SK-N-DZ (cell line): ENCODE data around the gene SCAANT1.

ENCODE experiments used
- DNase-seq: peaks from one replicate; pipeline ENCODE4 v3.0.0-alpha.2; 2015; ENCODE audit warnings: low spot score

SCAANT1 gene

DNA sequence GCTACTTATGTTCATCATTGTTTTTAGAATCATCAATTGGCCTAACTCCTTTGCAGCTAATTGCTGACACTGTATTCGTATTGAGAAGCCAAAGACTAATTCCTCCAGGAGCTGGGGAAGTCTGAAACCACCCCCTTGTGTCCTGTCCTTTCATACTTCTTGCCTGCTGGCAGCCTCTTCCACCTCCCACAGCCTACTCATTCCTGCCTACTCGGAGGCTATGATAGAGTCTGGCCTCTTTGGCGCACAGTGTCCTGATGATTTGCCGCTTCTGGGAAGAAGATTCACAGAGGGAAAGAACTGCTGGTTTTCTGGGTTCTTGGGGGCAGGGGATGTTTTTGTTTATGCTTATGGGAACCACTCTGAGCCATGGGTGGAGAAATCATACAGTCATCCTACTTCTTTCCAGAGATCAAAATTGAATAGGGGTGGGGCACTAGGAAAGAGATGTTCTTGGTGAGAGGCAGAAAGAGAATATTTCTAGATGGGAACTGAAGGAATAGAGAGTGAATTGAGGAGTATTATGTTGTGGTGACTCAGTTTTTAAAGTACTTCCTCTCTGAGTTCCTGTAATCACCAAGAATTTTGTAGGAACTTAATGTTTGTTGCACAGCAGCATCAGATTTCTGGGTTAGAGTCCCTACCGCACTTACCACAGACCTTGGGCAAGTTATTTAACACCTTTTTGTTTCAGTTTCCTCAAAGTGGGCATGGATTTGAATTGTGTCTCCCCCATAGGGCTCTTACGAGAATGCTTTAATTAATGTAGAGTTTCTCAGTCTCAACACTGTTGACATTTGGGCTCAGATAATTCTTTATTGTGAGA is 22.1 kb upstream of the SCAANT1 start:
- DNase-seq: no peak

DNA sequence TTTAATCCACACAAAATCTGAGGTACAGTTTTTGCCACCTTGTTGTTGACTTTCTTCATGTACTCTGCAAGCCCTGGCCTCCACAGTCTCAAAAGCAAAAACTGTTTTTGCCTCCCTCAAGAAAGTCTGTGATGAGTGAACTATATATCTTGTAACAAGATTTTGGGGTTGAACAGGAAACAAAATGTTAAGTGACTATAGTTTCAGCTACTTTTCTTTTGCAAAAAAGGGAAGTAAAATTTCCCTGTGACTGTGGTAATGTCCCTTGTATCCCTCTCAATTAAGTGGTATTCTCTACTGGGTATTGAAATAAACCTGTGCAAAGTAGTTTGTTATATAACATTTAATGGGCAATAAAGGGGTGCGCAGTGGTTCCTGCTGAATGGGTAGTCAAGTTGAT is 21.3 kb upstream of the SCAANT1 start:
- no peak for DNase-seq

DNA sequence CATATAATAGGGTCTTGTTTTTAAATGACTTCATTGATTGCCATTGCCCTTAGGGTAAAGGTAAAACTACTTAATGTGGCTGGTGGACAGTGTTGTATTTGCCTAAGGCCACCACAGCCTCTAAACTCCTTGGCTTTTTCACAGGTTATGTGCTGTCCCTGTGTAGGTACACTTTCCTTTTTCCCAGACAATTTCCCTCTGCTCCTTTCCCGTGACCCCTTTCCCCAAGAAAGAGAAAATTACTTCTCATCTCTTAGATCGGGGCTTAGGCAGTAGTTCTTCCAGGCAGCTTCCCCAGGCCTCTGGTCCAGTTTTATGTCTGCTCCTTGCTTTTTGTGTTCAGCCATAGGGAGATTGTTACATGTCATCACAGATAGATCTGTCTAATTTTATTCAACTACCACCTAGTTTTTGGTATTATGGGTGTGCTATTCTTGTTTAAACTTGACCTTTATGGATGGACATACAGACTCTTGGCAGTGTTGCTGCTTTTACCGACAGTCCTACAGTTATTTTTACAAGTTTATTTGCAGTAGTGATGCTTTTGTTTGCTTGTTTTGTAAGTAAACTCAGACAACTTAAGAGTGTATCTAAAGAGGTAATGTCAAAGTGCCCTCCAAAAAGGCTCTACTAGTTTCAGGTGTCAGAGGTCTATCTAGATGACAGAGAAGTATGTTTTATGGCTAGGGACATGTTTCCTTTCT is 20.5 kb upstream of the SCAANT1 start:
- no peak for DNase-seq

DNA sequence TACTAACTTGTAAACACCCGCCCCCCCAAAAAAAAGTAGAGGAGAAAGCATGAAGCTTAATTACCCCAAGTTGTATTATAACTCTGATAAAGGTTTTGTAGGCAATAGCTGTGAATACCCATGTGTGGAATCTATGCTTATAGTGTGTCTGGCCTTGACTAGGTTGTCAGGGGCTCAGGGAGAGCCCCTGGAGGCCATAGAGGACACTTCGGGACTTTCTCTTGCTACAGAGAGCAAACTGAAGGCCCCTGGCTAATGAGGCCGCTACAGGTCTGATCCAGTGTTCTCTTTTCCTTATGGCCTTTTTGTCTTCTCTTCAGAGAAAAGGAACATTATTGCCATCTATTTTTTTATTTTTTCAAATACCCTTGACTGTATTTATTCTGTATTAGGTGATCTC is 19.1 kb upstream of the SCAANT1 start:
- no peak for DNase-seq

DNA sequence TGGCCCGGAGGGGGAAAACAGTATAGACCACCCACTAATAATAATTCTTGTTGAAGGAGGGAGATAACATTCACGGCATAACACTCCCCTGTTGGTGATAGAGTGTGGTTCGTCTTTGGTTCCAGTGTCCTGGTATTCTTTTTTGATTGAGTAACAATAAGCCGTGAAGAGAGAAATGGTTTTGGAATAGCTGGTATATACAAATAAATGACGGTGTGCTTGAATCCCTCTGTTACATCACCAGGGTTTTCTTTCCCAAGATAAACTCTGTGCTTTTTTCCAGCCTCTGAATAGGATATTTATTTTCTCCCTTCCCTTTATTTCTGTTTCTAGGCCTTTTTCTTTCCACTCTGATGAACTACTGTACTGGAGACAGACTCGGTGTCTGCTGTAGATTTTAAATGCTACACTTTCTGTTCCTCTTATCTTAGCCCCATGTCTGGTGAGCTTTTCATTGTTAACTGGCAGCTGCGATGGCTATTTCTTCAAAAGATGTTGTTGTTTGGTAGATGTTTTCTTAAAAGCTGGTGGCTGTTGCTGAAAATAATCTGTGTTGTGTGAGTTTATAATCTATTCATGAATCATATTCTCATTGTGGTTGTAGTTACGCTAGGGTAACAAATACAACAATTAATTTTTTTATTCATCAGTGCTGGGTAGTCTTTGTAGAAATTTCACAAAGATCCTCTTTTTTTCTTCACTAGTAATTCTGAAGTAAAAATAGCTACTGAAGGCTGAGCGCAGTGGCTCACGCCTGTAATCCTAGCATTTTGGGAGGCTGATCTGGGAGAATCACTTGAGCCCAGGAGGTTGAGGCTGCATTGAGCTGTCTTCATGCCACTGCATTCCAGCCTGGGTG is 15.5 kb upstream of the SCAANT1 start:
- no peak for DNase-seq

DNA sequence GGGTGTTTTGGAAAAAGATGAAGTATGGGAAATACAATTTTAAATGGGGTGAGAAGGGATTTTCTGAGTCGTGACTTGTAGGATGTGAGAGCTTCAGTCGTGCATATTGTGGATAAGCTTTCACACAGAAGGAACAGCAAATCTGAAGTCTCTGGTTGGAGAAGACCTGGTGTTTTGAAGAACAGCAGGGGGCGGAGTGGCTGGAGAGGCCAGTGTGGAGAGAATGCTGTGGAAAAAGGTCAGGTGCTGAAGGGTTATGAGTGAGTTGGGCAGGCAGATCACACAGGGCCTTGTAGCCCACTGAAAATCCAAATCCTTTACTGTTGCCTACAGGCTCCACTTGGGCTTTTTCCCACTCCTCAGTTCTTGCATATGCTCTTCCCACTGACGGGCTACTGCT is 14.1 kb upstream of the SCAANT1 start:
- DNase-seq: no peak

DNA sequence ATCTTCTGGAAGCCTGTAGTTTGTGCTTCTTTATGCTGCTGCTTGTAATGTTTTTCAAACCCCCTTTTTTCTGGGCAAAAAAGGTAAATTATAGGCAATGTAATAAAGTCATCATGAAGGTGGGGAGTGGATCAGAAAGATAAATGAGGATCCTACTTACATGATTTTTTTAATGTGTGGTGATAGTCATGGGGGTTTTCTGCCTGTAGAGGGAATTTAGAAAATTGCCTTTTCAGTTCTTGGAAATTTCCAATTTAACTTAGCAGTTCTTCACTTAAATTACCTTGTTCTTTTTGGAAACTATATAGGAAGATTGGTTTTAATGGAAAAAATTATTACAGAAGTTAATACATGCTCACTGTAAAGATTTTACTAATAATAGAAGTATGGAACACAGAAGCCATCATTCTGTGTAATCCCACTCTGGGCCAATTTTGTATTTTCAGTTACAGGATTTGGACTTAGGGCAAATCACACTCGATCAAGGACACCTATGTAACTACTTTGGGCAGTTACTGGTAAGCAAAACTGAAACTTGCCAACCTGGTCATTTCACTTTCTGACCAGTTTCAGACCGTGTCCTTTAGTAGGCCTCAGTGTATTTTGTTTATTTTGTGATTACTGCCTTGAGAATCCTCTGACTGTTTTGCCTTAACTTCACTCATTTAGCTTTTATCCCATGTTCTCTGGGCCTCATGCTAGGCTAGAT is 10.5 kb upstream of the SCAANT1 start:
- no peak for DNase-seq

DNA sequence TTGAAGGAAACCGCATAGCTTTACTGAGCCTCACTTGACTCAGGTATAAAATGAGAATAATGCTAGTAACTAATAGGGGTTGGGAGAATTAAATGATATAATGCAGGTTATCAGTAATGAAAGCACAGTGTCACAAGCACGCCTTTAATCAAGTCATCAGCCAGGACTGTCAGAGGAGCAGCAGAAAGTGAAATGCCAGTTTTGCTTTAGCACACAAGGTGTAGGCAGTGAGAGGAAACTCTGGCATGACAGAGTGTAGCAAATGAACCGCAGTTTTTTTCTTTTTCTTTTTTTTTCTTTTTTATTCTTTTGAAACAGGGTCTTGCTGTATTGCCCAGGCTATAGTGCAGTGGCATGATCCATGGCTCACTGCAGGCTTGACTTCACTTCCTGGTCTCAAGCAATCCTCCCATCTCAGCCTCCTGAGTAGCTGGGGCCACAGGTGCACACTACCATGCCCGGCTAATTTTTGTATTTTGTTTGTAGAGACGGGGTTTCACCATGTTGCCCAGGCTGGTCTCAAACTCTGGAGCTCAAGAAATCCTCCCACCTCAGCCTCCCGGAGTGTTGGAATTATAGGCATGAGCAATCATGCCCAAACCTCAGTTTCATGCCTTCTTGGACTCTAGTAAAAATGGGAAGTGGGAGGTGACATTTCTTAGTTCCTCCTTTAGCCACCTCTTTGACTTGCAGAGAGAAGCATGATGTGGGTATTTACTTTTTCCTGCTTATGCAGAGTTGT is 9.7 kb upstream of the SCAANT1 start:
- no peak for DNase-seq

DNA sequence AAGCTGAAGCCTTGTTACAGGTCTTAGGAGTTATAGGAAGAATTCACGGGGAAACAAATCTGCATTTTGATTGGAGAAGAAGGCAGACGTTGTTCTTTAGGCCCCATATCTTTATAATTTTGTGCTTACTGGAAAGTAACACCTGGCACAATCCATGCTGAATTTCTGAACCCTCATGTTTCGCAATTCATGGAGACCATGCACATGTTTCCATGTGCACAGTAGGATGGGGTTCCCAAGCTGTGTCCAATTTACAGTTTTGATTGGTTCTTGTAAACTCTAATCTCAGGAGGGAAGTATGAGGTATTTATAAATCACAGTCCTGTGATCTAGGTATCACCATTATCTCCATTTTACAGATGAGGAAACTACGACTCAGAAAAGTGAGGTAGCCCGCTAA is 7.8 kb upstream of the SCAANT1 start:
- no peak for DNase-seq

DNA sequence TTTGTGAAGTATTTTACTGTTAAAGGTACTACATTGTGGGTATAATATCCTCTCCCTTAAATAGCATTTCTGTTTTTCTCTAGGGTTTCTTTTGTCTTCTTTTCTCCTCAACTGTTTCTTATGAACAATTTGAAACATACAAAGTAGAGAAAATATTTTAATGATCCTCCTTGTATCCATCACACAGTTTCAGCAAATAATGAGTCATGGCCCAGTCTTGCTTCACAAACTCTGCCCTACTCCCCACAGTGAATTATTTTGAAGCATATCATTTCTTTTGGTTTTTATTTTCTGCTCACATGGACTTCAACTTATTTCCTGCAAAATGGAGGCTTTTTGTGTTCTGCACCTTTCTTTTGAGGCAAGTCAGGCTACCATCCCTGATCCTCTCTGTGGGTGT is 6.1 kb upstream of the SCAANT1 start:
- no peak for DNase-seq

DNA sequence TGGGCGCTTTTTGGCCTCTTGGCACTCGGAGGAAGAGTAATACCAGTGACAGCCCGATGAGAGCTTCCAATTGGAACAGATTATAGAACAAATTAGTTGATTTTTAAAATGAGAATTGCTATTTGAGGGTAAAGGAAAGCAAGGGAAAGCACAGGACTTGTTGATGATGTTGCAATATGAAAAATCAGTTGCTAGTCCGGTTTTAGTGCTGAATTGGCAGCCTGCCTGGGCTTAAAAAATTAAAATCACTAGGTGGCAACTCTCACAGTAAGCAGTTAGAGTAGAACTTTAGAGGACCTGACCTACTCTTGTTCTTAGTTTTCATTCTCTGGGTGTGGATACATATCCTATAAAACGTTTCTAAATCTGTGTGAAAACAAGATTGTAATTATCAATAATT is 2.1 kb upstream of the SCAANT1 start:
- no peak for DNase-seq

DNA sequence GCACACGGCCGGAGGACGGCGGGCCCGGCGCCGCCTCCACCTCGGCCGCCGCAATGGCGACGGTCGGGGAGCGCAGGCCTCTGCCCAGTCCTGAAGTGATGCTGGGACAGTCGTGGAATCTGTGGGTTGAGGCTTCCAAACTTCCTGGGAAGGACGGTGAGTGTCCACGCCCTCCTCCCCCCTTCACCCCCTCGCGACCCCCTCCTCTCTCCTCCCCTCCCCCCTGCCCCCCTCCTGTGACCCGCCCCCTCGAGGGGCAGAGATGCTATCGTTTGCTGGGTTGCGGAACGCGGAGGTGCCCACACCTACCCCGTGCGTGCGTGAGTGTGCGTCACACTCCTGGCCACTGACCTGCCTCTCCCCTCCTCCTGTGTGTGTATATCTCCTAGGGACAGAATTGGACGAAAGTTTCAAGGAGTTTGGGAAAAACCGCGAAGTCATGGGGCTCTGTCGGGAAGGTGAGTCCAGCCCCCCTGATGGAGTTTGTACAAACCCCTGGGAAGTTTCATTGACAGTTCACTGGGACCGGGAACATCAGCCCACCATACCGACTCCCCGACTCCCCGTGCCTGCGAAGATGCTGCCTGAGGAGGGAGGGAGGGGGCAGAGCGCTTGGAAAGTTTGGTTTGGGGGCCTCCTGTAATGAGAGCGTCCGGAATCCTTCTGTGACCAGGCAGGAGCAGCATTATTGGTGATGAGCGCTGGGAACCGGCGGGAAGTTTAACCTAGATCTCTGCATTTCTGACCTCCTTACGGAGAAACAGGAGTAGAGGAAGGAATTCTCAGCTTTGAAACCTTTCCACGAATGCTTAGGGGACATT is 795 bp upstream of the SCAANT1 start:
- DNase-seq: peak; percentile 5

DNA sequence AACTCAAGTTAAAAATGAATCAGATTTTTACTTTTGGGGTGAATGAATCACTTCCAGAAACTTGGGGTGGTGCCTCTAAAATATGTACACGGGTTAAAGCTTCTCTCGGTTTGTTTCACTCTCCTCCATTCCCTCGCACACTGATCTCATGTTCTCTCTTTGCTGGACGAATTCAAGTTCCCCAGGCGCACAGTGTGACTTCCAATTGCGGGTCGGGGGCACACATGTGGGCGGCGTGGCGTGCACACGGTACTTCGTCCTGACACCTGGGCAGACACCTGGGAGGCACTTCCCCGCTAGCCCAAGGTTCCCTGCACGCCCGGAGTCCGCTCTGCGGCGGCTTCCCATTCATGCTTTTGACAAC is 692 bp downstream of the SCAANT1 start:
- DNase-seq: no peak

DNA sequence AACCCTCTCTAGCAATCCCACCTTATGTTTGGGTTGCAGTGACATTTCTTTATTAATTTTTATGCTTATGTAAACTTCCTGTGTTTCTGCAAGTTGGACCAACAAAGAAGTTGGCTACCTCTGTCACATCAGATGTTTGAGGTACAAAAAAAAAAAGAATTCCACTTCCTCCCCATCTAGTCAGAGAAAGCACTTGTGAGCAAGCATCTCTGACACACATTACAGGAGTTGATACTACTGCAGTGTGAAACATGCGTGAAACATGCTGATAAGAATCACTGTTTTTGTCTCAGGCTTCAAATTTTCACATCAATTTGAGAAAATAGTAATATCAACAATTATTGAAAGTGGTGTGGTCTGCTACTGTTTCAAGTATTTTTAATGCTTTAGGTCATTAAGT is 1.3 kb downstream of the SCAANT1 start:
- no peak for DNase-seq

DNA sequence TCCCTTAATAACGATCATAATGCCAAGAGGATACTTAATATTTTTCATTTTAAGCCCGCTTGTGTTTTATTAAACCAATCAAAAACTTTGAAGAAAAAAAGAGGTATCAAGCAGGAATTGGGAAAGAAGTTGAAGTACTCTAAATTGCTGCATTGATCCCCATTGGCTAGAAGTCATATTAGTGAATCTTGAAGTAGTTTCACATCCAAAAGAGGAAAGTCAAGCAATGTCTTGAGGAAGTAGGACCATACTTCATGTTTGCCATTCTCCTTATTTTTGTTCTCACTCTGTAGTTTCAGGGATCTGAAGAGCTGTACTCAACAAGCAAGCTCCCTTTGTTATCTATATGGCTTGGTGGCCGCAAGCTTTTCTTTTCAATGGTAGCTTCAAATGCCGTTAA is 2.2 kb downstream of the SCAANT1 start:
- DNase-seq: no peak

DNA sequence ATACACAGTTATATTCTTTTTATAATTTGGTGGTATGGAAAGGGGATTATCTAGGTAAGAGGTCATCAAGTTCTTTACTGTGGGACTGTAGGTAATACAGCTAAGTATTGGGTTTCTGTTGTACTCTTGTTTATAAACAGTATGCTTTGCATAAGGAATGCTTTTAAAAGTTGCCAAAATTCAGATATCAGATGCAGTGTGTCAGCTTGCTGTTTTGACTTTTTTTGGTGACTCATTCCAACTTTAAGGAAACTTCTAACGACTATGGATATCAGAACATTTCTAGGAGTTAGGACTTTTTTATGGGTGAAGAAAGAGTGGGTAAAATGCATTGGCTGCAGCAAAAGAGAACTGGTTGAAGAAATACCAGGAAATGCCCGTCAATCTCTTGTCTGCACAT is 2.8 kb downstream of the SCAANT1 start:
- no peak for DNase-seq

DNA sequence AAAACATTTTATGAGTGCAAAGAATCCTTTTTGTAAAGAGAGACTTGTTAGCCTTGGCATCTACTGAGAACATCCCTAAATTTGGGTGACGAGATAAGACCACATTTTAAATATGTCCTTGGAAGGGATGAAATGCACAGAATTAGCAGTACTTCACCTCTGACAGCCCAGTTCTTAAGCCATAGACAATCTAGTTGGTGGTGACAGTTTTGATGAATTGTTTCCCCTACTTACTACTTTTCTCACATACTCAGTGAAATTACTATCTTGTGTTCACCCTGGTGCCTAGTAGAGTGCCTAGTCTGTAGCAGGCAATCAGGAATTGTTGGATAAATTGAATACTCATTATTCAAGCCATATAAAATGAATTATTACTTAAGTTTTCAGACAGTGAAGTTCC is 3.4 kb downstream of the SCAANT1 start:
- no peak for DNase-seq

DNA sequence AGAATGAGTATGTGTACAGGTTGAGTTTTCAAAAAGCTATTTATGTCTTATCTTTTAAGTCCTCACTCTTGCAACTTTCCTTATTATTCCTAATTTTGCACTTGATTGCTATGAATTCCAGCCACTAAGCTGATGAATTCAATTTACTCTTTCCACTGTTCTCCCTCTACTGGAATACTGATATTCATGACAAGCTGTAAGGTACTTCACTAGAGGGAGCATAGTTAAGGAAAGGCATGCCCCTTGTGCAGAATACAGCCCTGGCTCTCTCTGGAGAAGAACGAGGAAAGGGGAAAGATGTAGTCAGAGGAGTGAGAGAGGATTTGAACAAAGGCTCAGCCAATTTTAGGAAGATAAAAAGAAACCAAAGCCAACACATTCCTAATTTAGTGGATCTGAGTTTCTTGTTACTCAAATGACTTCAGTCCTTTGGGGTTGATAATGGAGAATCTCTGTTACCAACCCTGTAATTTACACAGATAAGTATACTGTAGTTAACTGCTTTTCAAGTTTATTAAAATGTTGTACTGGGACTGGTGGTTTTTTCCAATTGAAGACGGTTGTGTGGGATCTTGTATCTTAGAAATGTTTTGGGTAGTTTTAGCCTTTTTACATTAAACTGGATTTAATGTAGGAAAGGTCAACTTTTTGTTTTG is 4.0 kb downstream of the SCAANT1 start:
- DNase-seq: no peak

DNA sequence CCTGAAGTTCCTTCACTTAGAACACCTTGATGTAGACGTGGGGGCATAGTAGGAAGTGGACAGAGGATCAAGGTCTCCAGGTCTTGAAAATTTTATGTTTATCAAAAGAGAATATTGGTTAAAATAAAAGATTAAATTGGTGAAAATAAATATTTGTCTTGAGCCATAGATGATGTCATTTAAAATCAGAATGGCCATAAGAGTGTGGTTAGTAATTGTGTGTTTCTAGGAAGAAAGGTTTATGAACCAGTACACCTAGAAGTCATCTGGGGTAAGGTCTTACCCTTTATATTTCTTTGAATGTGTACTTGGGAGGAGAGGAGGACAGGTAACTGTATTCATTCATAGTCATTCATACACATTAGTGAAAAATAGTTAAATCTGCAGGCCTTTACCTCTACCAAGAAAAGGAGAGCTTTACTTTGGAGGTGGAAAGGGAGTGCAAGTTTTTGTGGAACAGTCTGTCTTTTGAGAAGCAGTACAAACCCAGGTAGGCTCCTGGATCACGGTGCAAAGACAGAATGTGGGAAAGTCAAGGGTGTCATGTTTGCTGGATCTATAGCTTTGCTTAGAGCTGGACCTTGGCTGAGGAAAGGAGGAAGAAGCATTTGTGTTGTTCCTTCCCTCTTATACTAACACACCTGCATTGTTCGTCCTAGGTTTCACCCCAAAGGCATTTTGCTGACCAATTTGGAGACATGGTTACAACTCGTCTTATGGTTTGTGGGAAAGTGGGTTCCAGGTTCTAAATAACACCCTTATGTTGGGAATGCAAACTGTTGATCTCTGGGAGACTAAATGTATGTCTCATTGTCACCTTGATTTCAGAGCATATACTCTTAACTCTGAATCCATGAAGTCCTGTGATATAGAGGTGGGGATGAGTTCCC is 6.2 kb downstream of the SCAANT1 start:
- DNase-seq: no peak
